ENCODE results near the gene FGD1.

GRCh38 chrX:54494989-54495813 is 833 bp downstream of the FGD1 start:
- TF ChIP-seq GATA2 (IDR thresholded peaks at IDR 0.05; ENCODE audit: low read depth, low read length) (no peak), GATA3 (IDR thresholded peaks at IDR 0.05; ENCODE audit: low read depth, low read length) (no peak)

Data from SH-SY5Y (cell line).